ENCODE data around the gene KCNJ14. TPM values are rescaled to one million over a fixed set of nuclear protein-coding genes. Genes with fewer than 3 reads are reported as not detected.

KCNJ14 gene
- total RNA-seq, 6 experiments from 2014 or later, result 0.22 to 0.44 (median 0.31) TPM

GRCh38 chr19:48495396-48495795, 40.0 kb downstream of the KCNJ14 start:
- H3K4me1 ChIP-seq, result no peaks in the 10 kb centered on the region
- DNase-seq (no peak), ATAC-seq (peak in 3 of 4 donors; percentile 7 to 20 (median 8))
- no peaks in the 10 kb centered on the region for H3K27me3 ChIP-seq
- peak overlapping the region in 1 of 3 donors; percentile 29 for H3K27ac ChIP-seq
- H3K36me3 ChIP-seq, result no peaks in the 10 kb centered on the region
- no peaks in the 10 kb centered on the region for H3K9me3 ChIP-seq
- H3K4me3 ChIP-seq, result no peak overlapping the region
- no peak for TF ChIP-seq CTCF (IDR thresholded peaks at IDR 0.05)
- TF ChIP-seq POLR2A (IDR thresholded peaks at IDR 0.05), result no peak
- intact Hi-C loops (cut with DNase I), result loop anchor here (10.0 kb wide), 2 partner anchors 79 to 99 kb away; no protein-coding TSS in a partner anchor
- 39% methylated on average over 5 of the region's 6 CpGs for WGBS (ENCODE audit: insufficient coverage, low coverage, low lambda C conversion rate, missing lambda C conversion rate)

GRCh38 chr19:48496959-48497727, 41.8 kb downstream of the KCNJ14 start:
- H3K4me3 ChIP-seq, result no peak overlapping the region
- no peaks in the 10 kb centered on the region for H3K4me1 ChIP-seq
- DNase-seq, result no peak
- no peaks in the 10 kb centered on the region for H3K27me3 ChIP-seq
- TF ChIP-seq POLR2A (IDR thresholded peaks at IDR 0.05), result no peak
- TF ChIP-seq CTCF (IDR thresholded peaks at IDR 0.05), result no peak
- 63% methylated on average over 8 of the region's 45 CpGs for WGBS (ENCODE audit: insufficient coverage, low coverage, low lambda C conversion rate, missing lambda C conversion rate)
- no peaks in the 10 kb centered on the region for H3K9me3 ChIP-seq
- H3K27ac ChIP-seq, result no peak overlapping the region
- ATAC-seq, result no peak
- intact Hi-C loops (cut with DNase I), result loop anchor here (10.0 kb wide), 2 partner anchors 78 to 98 kb away; no protein-coding TSS in a partner anchor
- no peaks in the 10 kb centered on the region for H3K36me3 ChIP-seq

DNA sequence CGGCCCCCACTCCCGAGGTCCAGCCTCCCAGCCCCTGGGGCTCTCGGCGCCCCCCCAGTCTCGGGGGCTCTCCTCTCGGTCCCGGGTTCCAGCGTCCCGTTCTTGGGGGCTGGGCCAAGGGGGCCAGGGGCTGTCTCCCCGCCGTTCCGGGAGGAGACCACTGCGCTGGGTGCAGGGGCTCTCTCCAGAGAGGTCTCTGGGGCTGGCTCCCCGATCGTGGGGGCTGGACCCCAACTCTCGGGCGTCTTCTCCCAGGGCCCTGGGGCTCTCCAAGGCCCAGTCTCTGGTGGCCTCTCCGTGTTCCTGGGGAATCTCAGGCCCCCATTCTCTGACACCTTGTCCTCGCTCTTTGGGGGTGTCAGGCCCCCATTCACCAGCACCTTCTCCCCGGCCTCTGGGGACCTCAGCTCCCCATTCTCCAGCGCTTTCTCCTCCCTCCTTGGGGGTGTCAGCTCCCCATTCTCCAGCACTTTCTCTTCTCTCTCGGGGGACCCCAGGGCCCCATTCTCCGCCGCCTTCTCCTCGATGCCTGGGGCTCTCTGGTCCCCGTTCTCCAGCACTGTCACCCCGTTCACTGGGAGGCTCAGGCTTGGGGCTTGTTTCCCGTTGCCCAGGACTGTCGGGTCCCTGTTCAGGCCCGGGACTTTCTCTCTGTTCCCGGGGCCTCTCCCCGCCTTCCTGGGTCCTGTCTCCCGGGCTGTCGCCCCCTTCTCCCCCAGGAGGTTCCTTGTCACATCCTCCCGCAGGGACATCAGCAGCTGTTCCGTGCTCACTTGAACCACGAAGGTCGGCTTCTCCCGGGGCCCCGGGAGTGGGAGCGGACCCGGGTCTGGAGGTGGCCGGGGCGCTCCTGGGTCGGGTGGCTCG, 42.6 kb downstream of the KCNJ14 start:
- H3K9me3 ChIP-seq, result no peaks in the 10 kb centered on the region
- ATAC-seq (no peak), DNase-seq (no peak)
- H3K4me1 ChIP-seq, result no peaks in the 10 kb centered on the region
- no peaks in the 10 kb centered on the region for H3K27me3 ChIP-seq
- intact Hi-C loops (cut with DNase I), result loop anchor here (10.0 kb wide), 2 partner anchors 77 to 97 kb away; no protein-coding TSS in a partner anchor
- TF ChIP-seq CTCF (IDR thresholded peaks at IDR 0.05) (no peak), POLR2A (IDR thresholded peaks at IDR 0.05) (no peak)
- H3K36me3 ChIP-seq, result no peaks in the 10 kb centered on the region
- H3K27ac ChIP-seq, result no peak overlapping the region
- no peak overlapping the region for H3K4me3 ChIP-seq
- 59% methylated on average over 13 of the region's 46 CpGs for WGBS (ENCODE audit: insufficient coverage, low coverage, low lambda C conversion rate, missing lambda C conversion rate)

GRCh38 chr19:48498595-48499311, 43.4 kb downstream of the KCNJ14 start:
- no peak overlapping the region for H3K4me3 ChIP-seq
- no CpG with 5 or more reads among the region's 59 CpGs for WGBS (ENCODE audit: insufficient coverage, low coverage, low lambda C conversion rate, missing lambda C conversion rate)
- intact Hi-C loops (cut with DNase I), result loop anchor here (10.0 kb wide), 2 partner anchors 76 to 96 kb away; no protein-coding TSS in a partner anchor

More at GRCh38 chr19:48498595-48499311, 43.4 kb downstream of the KCNJ14 start:
- Histone ChIP-seq H3K9me3 (no peaks in the 10 kb centered on the region), H3K36me3 (no peaks in the 10 kb centered on the region), H3K27ac (no peak overlapping the region), H3K27me3 (no peaks in the 10 kb centered on the region), H3K4me1 (no peaks in the 10 kb centered on the region)
- DNase-seq, result no peak
- TF ChIP-seq CTCF (IDR thresholded peaks at IDR 0.05) (no peak), POLR2A (IDR thresholded peaks at IDR 0.05) (no peak)
- ATAC-seq, result no peak
